NCI-H1105 (cell line): ENCODE results near the gene PLAAT4.
"Not testable (repeated sequence)": the region's sequence is repeated elsewhere in the genome, so short reads cannot be mapped to it uniquely, and the experiment has no call there.

Source experiments
- DNase-seq: peaks from one replicate; lab custom pipeline; 2025; lab: John Stamatoyannopoulos, UW

The PLAAT4 gene

GRCh38 chr11:63572026-63572688, 35.5 kb downstream of the PLAAT4 start:
- no peak for DNase-seq

- DNase-seq = no peak
These were observed 37.6 kb downstream of the PLAAT4 start for GRCh38 chr11:63573881-63574855.

GRCh38 chr11:63574856-63575602, 38.4 kb downstream of the PLAAT4 start:
- no peak for DNase-seq

GRCh38 chr11:63578882-63579281, 42.3 kb downstream of the PLAAT4 start:
- DNase-seq = not testable (repeated sequence)

- not testable (repeated sequence) for DNase-seq
These were observed 44.6 kb downstream of the PLAAT4 start for GRCh38 chr11:63581224-63581623.

GRCh38 chr11:63583357-63583677, 46.7 kb downstream of the PLAAT4 start:
- DNase-seq = no peak

- DNase-seq = no peak
These were observed 50.0 kb downstream of the PLAAT4 start for GRCh38 chr11:63586451-63587166.

- DNase-seq = no peak
These were observed 52.4 kb downstream of the PLAAT4 start for GRCh38 chr11:63589000-63589399.

GRCh38 chr11:63590024-63590788, 53.6 kb downstream of the PLAAT4 start:
- no peak for DNase-seq

GRCh38 chr11:63592975-63593395, 56.4 kb downstream of the PLAAT4 start:
- DNase-seq = no peak

- no peak for DNase-seq
These were observed 58.7 kb downstream of the PLAAT4 start for GRCh38 chr11:63595296-63595695.
